Kidney glomerular epithelial cell (primary cell): Measurements from ENCODE around the gene DNAH5.
"Not testable (repeated sequence)": the region's sequence is repeated elsewhere in the genome, so short reads cannot be mapped to it uniquely, and the experiment has no call there.

Source experiments
- DNase-seq: peaks from one replicate; lab custom pipeline; 2025; lab: John Stamatoyannopoulos, UW

The DNAH5 gene, protein sequence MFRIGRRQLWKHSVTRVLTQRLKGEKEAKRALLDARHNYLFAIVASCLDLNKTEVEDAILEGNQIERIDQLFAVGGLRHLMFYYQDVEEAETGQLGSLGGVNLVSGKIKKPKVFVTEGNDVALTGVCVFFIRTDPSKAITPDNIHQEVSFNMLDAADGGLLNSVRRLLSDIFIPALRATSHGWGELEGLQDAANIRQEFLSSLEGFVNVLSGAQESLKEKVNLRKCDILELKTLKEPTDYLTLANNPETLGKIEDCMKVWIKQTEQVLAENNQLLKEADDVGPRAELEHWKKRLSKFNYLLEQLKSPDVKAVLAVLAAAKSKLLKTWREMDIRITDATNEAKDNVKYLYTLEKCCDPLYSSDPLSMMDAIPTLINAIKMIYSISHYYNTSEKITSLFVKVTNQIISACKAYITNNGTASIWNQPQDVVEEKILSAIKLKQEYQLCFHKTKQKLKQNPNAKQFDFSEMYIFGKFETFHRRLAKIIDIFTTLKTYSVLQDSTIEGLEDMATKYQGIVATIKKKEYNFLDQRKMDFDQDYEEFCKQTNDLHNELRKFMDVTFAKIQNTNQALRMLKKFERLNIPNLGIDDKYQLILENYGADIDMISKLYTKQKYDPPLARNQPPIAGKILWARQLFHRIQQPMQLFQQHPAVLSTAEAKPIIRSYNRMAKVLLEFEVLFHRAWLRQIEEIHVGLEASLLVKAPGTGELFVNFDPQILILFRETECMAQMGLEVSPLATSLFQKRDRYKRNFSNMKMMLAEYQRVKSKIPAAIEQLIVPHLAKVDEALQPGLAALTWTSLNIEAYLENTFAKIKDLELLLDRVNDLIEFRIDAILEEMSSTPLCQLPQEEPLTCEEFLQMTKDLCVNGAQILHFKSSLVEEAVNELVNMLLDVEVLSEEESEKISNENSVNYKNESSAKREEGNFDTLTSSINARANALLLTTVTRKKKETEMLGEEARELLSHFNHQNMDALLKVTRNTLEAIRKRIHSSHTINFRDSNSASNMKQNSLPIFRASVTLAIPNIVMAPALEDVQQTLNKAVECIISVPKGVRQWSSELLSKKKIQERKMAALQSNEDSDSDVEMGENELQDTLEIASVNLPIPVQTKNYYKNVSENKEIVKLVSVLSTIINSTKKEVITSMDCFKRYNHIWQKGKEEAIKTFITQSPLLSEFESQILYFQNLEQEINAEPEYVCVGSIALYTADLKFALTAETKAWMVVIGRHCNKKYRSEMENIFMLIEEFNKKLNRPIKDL (N-terminal part only)

DNA sequence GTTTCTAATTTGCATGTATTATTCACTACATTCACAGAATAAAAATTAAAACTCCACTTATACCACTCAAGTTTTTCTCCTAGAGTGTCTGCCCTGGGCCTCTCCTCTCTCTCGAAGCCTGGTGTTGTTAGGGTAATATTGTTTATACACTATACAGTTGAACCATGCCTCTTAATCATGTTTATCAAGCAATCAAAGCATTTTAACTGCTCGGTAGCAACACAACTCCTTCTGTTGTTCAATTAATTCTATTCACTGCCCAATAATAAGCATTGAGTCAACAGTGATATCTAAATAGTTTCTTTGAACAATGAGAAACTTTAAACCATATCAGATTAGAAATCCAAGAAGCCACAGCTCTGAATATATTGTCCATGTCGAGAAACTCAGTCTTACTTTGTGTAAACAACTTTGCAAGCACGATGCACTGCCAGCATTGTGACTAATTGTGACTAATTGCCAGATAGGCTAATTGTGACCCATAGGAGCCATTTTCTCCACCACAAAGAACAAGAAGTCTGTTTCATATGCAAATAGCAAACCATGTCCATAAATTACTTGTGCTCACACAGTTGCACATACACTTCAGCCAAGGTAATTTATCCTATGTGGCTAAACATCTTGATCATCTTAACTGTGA lies at the start of gene DNAH5:
Gene DNAH5 (minus strand): TSS at position 129 of the 640 bp plus-strand sequence. CDS start 250 bp downstream, outside the sequence.
- DNase-seq = no peak

DNA sequence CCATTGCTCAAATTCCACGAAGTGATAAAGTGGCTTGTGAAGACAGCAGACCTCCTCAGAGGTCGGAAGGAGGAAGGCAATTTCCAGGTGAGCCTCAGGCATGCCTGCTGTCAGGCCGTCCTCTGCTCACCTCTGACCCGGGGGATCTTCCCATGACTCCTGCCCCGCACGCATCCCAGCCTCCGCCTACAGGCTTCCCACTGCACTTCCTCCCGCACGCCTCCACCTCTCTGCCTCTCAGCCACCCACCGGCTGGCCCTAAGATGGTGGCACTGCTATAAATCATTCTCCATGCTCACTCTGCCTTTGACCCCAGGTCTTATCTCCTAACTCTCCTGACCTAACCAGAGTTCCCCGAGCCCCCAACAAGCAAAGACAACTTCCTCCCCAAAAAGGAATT lies 49.4 kb upstream of the DNAH5 start:
- no peak for DNase-seq

DNA sequence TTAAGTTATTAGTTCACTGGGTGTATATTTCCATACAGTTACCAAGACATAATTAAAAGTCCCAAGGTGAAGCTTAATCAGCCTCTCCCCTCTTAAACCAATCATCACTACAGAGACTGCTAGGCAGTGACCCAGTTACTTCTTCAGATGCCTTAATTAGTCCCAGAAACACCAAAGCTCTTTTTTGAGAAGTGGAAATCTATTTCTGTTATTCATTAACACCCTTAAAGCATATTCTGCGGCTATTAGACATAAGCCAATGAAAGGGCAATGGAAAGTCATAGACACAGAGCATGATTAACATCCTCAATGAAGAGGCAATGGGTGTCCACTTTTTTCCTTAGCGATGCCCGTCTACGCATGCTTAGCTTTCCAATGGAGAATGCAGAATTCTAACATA lies 48.3 kb upstream of the DNAH5 start:
- DNase-seq = no peak

DNA sequence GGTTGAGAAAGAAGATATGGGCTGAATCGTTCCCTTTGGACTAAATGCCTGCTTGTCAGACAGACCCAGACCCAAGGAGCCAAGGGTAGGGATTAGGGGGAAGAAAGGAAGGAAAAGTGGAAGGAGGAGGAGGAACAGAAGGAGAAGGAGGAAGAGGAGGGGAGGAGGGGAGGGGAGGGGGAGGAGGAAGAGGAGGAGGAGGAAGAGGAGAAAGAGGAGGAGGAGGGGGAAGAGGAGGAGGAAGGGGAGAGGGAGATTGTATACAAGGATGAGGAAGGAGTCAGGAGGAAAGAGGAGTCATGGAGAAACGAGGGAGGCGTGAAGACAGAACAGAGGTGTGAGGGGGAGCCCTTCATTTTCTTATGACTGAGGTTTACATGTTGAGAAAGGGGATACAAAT lies 46.9 kb upstream of the DNAH5 start:
- no peak for DNase-seq

DNA sequence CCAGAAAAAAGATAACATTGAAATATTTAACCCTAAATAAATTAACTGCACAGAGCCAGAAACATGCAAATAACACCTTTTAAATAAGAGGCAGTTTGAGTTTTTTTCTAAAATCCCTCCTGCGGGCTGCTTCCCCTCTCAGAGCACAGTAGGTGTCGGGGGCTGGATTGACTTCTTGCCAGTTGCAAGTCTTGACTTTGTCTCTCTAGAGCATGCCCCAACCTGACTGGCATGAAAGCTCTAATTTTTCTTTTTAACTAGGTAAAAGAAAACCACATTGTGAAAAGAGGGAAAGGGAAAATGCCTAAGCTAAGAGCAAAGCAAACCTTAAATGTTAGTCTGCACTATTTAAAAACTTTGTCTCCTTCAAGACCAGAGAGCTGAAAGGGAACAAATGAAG lies 46.4 kb upstream of the DNAH5 start:
- no peak for DNase-seq

DNA sequence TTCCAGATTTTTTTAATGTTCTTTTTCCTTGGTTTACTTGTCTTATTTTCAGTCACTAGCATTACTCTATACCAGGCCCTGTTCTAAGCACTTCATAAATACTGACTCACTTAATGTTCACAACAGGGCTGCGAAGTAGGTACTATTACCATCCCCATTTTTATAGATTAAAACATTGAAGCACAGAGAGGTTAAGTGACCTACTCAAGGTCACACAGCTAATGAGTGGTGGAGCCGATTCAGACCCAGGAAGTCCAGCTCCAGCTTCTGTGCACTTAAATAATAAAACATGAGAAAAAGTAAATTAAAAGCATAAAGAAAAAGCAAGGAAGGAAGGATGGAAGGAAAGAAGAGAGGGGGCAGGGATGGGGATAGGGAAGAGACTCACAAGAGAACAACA lies 45.3 kb upstream of the DNAH5 start:
- no peak for DNase-seq

DNA sequence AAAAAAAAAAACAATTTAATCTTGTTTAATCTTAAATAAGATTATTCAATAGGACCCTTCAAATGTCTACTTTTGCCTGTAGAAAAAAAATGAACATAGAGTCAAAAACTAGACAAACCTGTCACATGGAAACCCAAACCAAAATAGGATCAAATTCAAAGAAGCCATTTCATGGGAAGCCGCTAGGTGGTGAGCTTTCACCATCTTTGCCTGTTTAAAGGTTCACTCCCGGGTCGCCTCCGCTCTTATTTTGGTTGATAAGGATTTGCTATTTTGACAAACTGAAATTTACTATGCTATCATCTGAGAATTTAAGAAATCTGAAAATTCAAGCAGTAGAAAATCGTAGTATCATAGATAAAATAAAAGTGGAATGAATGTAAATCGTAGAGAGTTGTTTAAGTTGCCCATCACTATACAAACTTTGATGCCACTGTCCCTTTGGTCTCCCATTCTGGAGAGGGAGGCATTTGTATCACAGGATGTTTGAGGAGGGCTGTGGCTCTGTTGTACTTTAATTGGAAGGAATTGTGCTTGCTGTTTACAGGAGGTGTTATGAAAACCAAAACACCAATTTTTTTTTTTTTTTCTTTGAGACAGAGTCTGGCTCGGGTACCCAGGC lies 43.5 kb upstream of the DNAH5 start:
- peak; percentile 55 for DNase-seq

DNA sequence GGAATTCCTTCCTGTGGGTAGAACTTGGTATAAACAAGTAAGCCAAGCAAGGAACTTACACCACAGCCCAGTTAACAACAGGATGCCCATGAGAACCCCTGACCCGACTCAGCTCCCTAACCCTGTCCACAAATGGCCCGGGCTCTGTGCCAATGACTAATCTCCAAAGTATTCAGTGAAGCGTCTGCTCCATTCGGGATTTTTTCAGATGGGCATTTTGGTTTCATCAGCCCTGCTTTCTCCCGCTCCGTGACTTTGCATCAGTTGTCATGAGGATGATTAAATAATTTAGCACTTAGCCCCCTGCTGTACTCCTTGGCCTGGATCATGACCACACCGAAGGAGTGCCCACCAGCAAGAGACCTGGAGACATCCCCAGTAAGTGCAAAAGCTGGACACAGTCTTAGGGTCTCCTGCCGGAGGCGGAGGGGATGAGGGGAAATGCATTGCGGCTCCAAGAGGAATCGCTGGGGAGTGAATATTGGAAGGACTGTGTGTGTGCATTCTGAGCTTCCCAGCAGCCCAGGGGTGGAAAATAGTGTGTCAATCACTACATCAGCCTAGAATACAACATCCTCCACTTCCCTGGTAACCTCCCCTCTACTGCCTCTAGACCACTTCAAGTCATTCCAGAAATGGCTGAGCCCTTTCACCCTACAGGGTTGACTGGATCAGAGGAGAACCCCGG lies 41.4 kb upstream of the DNAH5 start:
- DNase-seq = peak; percentile 86

DNA sequence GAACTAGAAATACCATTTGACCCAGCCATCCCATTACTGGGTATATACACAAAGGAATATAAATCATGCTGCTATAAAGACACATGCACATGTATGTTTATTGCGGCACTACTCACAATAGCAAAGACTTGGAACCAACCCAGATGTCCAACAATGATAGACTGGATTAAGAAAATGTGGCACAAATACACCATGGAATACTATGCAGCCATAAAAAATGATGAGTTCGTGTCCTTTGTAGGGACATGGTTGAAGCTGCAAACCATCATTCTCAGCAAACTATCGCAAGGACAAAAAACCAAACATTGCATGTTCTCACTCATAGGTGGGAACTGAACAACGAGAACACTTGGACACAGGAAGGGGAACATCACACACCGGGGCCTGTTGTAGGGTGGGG lies 40.4 kb upstream of the DNAH5 start:
- DNase-seq = not testable (repeated sequence)

DNA sequence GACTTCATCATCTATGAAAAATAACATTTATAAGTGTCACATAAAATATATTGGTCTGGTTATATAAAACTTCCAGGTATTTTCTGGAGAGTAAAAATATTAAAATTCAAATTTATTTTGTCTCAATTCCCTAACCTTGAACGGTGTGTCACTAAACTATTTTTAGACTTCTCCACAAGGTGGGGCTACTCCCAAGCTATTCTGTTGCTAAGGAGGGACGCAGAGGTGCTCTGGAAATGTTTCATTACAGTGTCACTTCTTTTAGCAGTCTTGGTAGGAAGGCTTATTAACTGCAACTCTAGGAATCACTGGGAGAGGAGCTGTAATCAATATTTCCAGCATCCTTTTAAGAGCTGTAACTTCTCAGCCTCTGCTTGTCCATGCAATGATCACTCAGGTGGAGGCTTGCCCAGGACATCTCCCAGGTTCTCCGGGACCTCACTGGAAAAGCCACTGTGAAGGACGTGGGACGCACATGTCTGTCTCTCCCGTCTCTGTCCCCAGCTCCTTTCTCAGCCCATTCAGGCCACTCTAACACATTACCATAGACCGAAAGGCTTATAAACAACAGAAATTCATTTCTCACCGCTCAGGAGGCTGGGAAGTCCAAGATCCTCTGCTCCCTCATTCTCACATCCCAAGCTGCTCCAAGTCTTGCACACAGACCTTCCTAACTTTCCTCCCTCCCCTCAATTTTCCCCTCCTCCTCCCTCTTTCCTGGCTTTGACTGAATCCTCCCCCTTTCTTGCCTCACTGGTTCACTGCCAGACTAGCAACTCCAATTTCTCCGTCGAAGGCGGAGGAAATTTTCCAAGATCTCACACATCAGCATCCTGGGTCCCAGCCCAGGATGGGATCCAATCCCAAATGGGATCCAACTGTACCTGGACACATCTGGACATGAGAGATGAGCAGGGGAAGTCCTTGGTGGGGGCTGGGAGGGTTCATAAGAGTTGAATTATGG lies 32.7 kb upstream of the DNAH5 start:
- DNase-seq = peak; percentile 70

DNA sequence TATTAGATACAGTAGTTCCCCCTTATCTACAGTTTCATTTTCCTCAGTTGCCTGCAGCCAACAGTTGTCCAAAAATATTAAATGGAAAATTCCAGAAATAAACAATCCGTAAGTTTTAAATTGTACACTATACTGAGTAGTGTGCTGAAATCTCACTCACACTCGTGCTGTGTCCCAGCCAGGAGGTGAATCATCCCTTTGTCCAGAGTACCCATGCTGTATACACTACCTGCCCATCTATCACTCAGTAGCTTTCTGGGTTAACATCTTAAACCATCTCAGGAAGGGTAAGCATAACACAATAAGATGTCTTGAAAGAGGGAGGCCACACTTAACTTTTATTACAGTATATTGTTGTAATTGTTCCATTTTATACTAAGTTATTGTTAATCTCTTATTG lies 31.7 kb upstream of the DNAH5 start:
- DNase-seq = no peak

DNA sequence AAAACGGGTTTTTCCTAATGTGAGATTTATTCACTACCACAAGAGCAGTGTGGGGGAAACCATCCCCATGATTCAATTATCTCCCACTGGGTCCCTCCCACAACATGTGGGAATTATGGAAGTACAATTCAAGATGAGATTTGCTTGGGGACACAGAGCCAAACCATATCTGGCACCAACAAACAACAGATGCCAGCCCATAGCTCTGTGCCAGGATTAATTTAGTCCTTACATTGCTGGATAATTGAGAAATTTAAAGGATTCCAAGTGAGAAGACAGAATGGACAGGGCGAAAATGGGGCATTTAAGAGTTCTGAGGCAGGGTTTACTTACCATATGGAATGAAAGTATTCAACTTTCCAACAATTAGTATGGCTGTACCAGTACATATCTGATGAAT lies 30.8 kb upstream of the DNAH5 start:
- no peak for DNase-seq

DNA sequence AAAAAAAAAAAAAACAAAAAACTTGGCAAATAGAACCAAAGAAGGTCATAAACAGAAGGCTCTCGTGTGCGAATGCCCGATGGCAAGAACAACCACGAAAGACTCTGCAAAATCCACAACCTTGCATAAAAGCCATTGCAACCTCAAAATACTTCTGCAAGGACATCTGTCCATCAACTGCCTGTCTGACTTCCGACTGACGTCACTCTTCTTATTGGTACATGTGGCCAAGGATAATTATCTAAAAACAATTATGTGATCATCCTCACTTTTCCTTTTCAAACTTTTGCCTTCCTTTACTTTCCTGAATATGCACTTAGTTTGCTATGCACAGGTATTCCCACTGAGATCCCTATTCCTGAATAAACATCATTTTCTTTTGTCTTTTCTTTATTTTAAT lies 29.2 kb upstream of the DNAH5 start:
- no peak for DNase-seq

DNA sequence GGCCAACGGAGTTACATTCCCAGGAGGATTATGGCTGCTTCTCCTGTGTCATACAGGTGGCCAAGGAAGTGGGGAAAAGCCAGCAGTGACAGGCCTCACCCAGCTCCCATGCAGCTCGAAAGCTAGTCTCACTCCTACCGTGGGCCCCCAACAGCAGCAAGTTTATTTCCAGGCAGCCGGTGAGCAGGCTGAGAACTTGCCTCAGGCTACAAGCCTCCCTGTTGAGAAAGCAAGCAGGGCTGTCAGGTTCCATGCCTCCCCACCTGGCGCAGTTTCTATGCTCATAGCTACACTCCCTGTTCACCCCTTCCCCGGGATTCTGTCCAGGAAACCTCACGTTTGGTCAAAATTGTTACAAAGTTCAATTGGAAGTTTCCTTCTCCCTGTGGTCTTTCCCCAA lies 27.5 kb upstream of the DNAH5 start:
- no peak for DNase-seq

DNA sequence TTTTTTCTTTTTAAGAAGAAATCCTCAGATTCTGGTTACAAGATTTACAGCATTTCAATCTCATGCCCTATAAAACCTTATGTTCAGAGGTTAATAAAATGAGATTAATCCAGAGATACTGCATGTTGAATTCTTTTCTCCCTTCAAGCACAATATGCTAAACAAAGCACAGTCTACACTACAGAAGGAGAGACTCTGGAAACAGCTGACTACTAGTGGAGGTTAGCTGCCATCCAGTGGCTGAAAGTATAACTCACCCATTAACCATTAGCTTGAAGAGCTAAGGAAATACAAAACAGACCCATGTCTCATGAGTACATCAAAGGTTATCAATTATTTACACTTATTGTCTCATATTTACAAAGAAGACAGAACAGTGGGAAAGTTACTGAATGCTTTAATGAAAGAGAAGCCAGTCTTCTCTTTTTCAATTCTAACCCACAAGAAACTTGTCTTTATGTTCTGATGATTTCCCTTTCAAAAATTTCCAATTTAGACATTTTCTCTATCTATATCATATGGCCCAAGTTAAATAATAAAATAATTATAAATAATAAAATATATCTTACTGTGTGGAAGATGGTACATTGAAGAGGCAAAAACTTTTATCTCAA lies 12.7 kb upstream of the DNAH5 start:
- DNase-seq = peak; percentile 54

DNA sequence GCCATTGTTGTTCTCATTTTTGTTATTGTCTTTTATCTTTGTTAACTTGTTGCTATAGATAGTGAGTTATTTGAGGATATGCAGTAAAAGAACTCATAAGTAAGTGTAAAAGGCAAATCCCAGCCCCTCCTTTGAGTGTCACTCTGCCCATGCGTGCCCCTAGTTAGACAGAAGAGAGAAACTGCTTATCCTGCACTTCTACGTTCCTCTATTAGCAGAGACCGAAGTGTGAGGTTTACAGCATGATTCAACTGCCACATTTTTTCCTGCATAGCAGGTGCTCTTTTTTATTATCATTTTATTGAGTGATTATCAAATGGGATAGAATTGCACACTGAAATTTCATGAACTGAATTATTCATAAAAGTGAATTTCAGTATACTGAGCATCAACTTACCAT lies 12.0 kb upstream of the DNAH5 start:
- no peak for DNase-seq

DNA sequence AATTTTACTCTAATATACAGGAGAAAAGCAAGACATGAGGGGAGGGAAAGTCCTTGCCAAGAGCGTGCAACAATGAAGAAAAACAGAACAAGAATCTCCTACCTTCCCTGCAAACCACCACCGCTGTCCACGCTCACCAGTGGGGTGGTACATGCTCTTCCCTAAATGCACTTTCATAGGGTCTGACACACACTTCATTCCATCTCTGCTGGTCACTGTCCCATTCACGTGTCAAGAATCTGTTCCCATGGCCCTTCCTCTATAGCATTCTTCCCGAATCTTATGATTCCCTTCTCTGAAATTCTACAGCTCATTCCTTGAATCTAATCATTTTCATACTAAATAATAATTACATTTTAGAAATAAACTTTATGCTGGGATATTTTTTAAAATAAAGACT lies 11.4 kb upstream of the DNAH5 start:
- no peak for DNase-seq

DNA sequence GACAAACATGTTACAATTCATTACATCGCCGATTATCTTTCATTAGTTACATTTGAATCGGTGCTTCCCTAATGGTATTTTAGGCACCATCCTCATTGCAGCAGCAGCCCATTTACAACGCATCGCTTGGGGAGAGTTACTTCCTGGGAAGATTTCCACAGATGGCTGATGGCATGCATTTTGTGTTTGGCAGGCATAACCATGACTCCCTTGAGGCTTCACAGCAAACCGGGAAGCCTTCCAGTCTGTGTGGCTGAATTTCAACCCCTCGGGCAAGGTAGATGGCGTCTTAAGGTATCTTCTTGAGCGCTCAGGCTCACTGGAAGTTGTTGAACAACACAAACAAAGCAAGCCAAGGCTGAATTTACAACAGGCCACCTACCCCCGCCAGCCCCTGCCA lies 1.6 kb upstream of the DNAH5 start:
- no peak for DNase-seq

DNA sequence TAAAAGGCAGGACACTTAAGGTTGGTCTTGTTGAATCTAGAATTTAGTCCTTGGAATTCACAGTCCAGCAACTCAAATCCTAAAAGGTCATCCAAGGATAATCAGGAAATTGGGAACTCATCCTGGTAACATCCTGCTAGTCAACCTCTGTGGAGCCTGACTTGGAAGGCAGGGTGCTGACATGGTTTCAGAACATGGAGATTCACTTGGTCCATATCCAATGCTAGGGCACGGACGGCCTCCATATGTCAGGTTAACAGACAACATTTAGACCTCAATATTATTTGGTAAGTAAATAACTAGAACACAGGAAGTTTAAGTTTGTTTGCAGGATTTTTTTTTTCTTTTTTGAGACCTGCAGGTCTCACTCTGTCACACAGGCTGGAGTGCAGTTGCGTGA lies 783 bp upstream of the DNAH5 start:
- no peak for DNase-seq
